Measurements from ENCODE around the gene VAT1. TPM values are rescaled to one million over a fixed set of nuclear protein-coding genes. Genes with fewer than 3 reads are reported as not detected.

The VAT1 gene
- total and polyA plus RNA-seq, 2 of the 13 experiments (the other 11 are each of a cell fraction or from before 2014, with no cell fraction given): 143 to 205 TPM

DNA sequence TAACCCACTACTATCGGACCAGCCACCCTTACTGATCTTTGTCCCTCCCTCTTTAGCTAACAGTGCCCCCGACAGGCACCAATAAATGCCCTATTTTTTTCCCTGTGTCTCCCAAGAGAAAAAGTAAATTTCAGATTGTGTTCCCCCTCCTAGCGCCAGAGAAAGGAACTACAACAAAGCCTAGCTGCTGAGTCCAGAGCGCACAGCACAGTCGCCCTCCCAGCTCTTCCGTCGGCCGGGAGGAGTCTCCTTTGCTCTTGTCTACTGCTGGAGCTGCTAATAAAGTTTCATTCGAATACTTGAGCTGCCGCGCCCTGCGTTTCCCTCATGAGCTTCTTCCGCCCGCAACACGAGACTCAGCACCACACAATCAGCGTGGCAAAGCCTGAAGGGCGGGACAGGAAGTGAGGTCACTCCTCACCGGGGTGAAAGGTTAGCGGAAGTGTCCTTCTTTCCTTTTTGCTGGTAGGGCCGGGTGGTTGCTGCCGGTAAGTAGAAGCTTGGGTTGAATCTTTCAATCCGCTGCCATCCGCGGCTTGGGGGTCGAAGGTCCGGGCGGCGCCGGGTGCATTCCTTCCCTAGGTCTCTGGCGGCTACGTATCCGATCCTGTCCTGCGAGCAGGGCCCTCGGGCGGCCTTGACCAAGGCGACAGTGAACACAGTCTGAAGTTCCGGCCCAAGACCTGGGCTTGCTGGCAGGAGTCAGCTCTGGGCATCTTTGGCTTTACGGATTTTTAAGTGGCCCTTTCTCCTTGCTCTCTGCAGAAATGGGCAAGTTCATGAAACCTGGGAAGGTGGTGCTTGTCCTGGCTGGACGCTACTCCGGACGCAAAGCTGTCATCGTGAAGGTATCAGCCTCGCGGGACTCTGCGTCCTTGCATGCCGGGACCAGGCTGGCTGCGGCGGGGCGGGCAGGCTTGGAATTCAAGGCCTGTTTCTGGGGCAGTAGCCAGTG is 23.9 kb downstream of the VAT1 start, which contains the start of gene RPL27 (continued):
- TF ChIP-seq ATF2 (CRISPR knock-in tag; IDR thresholded peaks at IDR 0.05): peak; percentile 98
- TF ChIP-seq EP300 (IDR thresholded peaks at IDR 0.05; ENCODE audit: low read depth in 2 of 2, low read length in 2 of 2): peak; percentile 77 to 81; a peak in 3 of 4 replicates
- peak; percentile 75 for TF ChIP-seq EP300 (CRISPR knock-in tag; IDR thresholded peaks at IDR 0.05; ENCODE audit: borderline replicate concordance)
- peak; percentile 97 for TF ChIP-seq SRY (CRISPR knock-in tag; IDR thresholded peaks at IDR 0.05)
- TF ChIP-seq, protein P1, sequence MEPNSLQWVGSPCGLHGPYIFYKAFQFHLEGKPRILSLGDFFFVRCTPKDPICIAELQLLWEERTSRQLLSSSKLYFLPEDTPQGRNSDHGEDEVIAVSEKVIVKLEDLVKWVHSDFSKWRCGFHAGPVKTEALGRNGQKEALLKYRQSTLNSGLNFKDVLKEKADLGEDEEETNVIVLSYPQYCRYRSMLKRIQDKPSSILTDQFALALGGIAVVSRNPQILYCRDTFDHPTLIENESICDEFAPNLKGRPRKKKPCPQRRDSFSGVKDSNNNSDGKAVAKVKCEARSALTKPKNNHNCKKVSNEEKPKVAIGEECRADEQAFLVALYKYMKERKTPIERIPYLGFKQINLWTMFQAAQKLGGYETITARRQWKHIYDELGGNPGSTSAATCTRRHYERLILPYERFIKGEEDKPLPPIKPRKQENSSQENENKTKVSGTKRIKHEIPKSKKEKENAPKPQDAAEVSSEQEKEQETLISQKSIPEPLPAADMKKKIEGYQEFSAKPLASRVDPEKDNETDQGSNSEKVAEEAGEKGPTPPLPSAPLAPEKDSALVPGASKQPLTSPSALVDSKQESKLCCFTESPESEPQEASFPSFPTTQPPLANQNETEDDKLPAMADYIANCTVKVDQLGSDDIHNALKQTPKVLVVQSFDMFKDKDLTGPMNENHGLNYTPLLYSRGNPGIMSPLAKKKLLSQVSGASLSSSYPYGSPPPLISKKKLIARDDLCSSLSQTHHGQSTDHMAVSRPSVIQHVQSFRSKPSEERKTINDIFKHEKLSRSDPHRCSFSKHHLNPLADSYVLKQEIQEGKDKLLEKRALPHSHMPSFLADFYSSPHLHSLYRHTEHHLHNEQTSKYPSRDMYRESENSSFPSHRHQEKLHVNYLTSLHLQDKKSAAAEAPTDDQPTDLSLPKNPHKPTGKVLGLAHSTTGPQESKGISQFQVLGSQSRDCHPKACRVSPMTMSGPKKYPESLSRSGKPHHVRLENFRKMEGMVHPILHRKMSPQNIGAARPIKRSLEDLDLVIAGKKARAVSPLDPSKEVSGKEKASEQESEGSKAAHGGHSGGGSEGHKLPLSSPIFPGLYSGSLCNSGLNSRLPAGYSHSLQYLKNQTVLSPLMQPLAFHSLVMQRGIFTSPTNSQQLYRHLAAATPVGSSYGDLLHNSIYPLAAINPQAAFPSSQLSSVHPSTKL (CRISPR knock-in tag; IDR thresholded peaks at IDR 0.05): peak; percentile 87
- 0 out of 2 replicates have a peak, but pooled peaks have one; percentile 74 for TF ChIP-seq ZNF737 (CRISPR knock-in tag; IDR thresholded peaks at IDR 0.05; ENCODE audit: borderline replicate concordance)
- TF ChIP-seq SYNCRIP (IDR thresholded peaks at IDR 0.05; ENCODE audit: insufficient read depth, low read depth, low read length): no peak
- peak; percentile 95 for TF ChIP-seq TBX2 (CRISPR knock-in tag; IDR thresholded peaks at IDR 0.05; ENCODE audit: borderline replicate concordance)
- peak; percentile 96 for TF ChIP-seq ZNF205 (CRISPR knock-in tag; IDR thresholded peaks at IDR 0.05)
- peak; percentile 85 for TF ChIP-seq GFI1 (CRISPR knock-in tag; IDR thresholded peaks at IDR 0.05; ENCODE audit: borderline replicate concordance)
- peak; percentile 89 for TF ChIP-seq IKZF4 (CRISPR knock-in tag; IDR thresholded peaks at IDR 0.05; ENCODE audit: borderline replicate concordance, low read depth, not compliant biosample characterization)
- TF ChIP-seq, protein P2, sequence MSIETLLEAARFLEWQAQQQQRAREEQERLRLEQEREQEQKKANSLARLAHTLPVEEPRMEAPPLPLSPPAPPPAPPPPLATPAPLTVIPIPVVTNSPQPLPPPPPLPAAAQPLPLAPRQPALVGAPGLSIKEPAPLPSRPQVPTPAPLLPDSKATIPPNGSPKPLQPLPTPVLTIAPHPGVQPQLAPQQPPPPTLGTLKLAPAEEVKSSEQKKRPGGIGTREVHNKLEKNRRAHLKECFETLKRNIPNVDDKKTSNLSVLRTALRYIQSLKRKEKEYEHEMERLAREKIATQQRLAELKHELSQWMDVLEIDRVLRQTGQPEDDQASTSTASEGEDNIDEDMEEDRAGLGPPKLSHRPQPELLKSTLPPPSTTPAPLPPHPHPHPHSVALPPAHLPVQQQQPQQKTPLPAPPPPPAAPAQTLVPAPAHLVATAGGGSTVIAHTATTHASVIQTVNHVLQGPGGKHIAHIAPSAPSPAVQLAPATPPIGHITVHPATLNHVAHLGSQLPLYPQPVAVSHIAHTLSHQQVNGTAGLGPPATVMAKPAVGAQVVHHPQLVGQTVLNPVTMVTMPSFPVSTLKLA (IDR thresholded peaks at IDR 0.05): peak; percentile 96
- TF ChIP-seq ZNF598 (CRISPR knock-in tag; IDR thresholded peaks at IDR 0.05; ENCODE audit: borderline replicate concordance): peak; percentile 96; the same call in 1 of the 2 replicates
- TF ChIP-seq ZBTB14 (CRISPR knock-in tag; IDR thresholded peaks at IDR 0.05): no peak
- TF ChIP-seq ELF1 (CRISPR knock-in tag; IDR thresholded peaks at IDR 0.05): peak; percentile 100
- TF ChIP-seq FOXK1 (CRISPR knock-in tag; IDR thresholded peaks at IDR 0.05; ENCODE audit: borderline replicate concordance, low read depth): peak; percentile 100
- TF ChIP-seq ZFY (CRISPR knock-in tag; IDR thresholded peaks at IDR 0.05): peak; percentile 100
- TF ChIP-seq ZNF34 (CRISPR knock-in tag; IDR thresholded peaks at IDR 0.05; ENCODE audit: borderline replicate concordance): no peak; the same call in 1 of the 2 replicates
- TF ChIP-seq ZNF225 (CRISPR knock-in tag; IDR thresholded peaks at IDR 0.05): peak; percentile 96
